IMR-90 (cell line): ENCODE results near the gene ARL4A. TPM values are rescaled to one million over a fixed set of nuclear protein-coding genes. Genes with fewer than 3 reads are reported as not detected.

Experiments used
- ATAC-seq: fragments of 200-7000 bp; cut with Tn5 transposase; 2 replicates; pipeline ENCODE4 v1.9.1; 2020; ENCODE audit warnings: low read depth, mild to moderate bottlenecking, moderate library complexity
- BruUV-seq: library from RNA; stranded (reverse); fragments of 400-500 nt; replicated peaks from 2 replicates; lab custom pipeline; 2021; lab: Mats Ljungman, UMichigan
- CTCF ChIA-PET: fragments of 300-600 bp; formaldehyde crosslinking; extraction: SDS; loops from one replicate; lab custom pipeline; 2021; ENCODE audit warnings: antibody characterized with exemption; lab: Yijun Ruan, JAX
- POLR2A ChIA-PET: fragments of 300-600 bp; sonication (Branson Sonifier 250); formaldehyde crosslinking; loops from one replicate; lab custom pipeline; 2022; ENCODE audit warnings: antibody characterized with exemption; ENCODE audit not compliant: unreplicated experiment; lab: Charles Lee
- DNase-seq: peaks from one replicate; pipeline ENCODE4 v3.0.0; 2013
- H2AFZ ChIP-seq: replicated peaks from 2 replicates; pipeline ENCODE3; 2013; ENCODE audit warnings: low read length, mild to moderate bottlenecking; ENCODE audit not compliant: poor library complexity
- H2AK5ac ChIP-seq: 2 replicates; pipeline ENCODE4 v1.6.1; 2013; ENCODE audit warnings: low read depth, low read length, inconsistent platforms
- H2AK9ac ChIP-seq: replicated peaks from 2 replicates; pipeline ENCODE3; 2013; ENCODE audit warnings: mild to moderate bottlenecking, low read depth, low read length, moderate library complexity; ENCODE audit not compliant: poor library complexity
- H2BK120ac ChIP-seq: 2 replicates; pipeline ENCODE4 v1.6.1; 2013; ENCODE audit warnings: low read depth, low read length, inconsistent platforms
- H2BK15ac ChIP-seq: 3 replicates; pipeline ENCODE4 v1.6.1; 2013; ENCODE audit warnings: low read depth, low read length, inconsistent platforms
- H2BK20ac ChIP-seq: 2 replicates; pipeline ENCODE4 v1.6.1; 2013; ENCODE audit warnings: low read depth, mild to moderate bottlenecking, inconsistent platforms, low read length, moderate library complexity
- H2BK5ac ChIP-seq: 2 replicates; pipeline ENCODE4 v1.6.1; 2013; ENCODE audit warnings: mild to moderate bottlenecking, low read depth, low read length, inconsistent platforms; ENCODE audit not compliant: poor library complexity, severe bottlenecking
- H3K14ac ChIP-seq: replicated peaks from 2 replicates; pipeline ENCODE4 v1.6.1; 2013; ENCODE audit warnings: low read depth, low read length, inconsistent platforms
- H3K18ac ChIP-seq: 2 replicates; pipeline ENCODE4 v1.6.1; 2013; ENCODE audit warnings: low read depth, low read length, control low read depth
- H3K23ac ChIP-seq: 2 replicates; pipeline ENCODE4 v1.6.1; 2013; ENCODE audit warnings: low read depth, low read length, inconsistent platforms
- H3K27ac ChIP-seq: 2 replicates; pipeline ENCODE4 v1.5.1; 2013; ENCODE audit warnings: mild to moderate bottlenecking, control low read depth, low read length; ENCODE audit not compliant: insufficient read depth
- H3K27me3 ChIP-seq: 2 replicates; pipeline ENCODE4 v1.6.1; 2013; ENCODE audit warnings: low read length; ENCODE audit not compliant: control insufficient read depth, insufficient read depth
- H3K36me3 ChIP-seq: 2 replicates; pipeline ENCODE4 v1.6.1; 2013; ENCODE audit warnings: low read length, mixed read lengths; ENCODE audit not compliant: control insufficient read depth, insufficient read depth
- H3K4ac ChIP-seq: 2 replicates; pipeline ENCODE4 v1.6.1; 2013; ENCODE audit warnings: low read depth, low read length, inconsistent platforms
- H3K4me1 ChIP-seq: 2 replicates; pipeline ENCODE4 v1.6.1; 2013; ENCODE audit warnings: low read length, mixed read lengths; ENCODE audit not compliant: control insufficient read depth, insufficient read depth
- H3K4me2 ChIP-seq: 2 replicates; pipeline ENCODE4 v1.6.1; 2013; ENCODE audit warnings: low read depth, mild to moderate bottlenecking, control low read depth, low read length, moderate library complexity
- H3K4me3 ChIP-seq: 2 replicates; pipeline ENCODE4 v1.5.1; 2013; ENCODE audit warnings: low read depth, mild to moderate bottlenecking, control low read depth, low read length, moderate library complexity; ENCODE audit not compliant: insufficient read depth
- H3K56ac ChIP-seq: 2 replicates; pipeline ENCODE4 v1.6.1; 2013; ENCODE audit warnings: low read length, inconsistent platforms; ENCODE audit not compliant: insufficient read depth; ENCODE audit errors: extremely low read depth
- H3K79me1 ChIP-seq, 2 experiments: 2 replicates each; pipeline ENCODE4 v1.6.1; 2013; ENCODE audit warnings: low read length in 2 of 2, inconsistent platforms in 1 of 2, low read depth in 1 of 2
- H3K9ac ChIP-seq: 2 replicates; pipeline ENCODE4 v1.6.1; 2013; ENCODE audit warnings: low read depth, low read length, control low read depth
- H3K9me1 ChIP-seq: 2 replicates; pipeline ENCODE4 v1.6.1; 2013; ENCODE audit warnings: low read length, inconsistent platforms; ENCODE audit not compliant: insufficient read depth
- H3K9me3 ChIP-seq: 2 replicates; pipeline ENCODE4 v1.6.1; 2013; ENCODE audit warnings: low read length; ENCODE audit not compliant: control insufficient read depth, insufficient read depth
- H4K20me1 ChIP-seq: 2 replicates; pipeline ENCODE4 v1.6.1; 2013; ENCODE audit warnings: low read length, inconsistent platforms; ENCODE audit not compliant: insufficient read depth
- H4K5ac ChIP-seq: 2 replicates; pipeline ENCODE4 v1.6.1; 2013; ENCODE audit warnings: mild to moderate bottlenecking, low read depth, low read length, control low read depth
- H4K8ac ChIP-seq, 2 experiments: 2 replicates each; pipeline ENCODE4 v1.6.1; 2013; ENCODE audit warnings: low read depth in 2 of 2, low read length in 2 of 2, control low read depth in 1 of 2, inconsistent platforms in 1 of 2
- H4K91ac ChIP-seq: 2 replicates; pipeline ENCODE4 v1.6.1; 2013; ENCODE audit warnings: low read depth, low read length, inconsistent platforms; ENCODE audit not compliant: insufficient read depth
- BHLHE40 ChIP-seq: fragments of 150-350 bp; IDR thresholded peaks from 2 replicates; pipeline ENCODE4 v1.6.1; 2016; ENCODE audit warnings: mild to moderate bottlenecking, low read depth, low read length
- CHD1 ChIP-seq: IDR thresholded peaks from 2 replicates; pipeline ENCODE4 v1.6.1; 2012; ENCODE audit warnings: low read depth, low read length, improper control_type of control experiment
- CTCF ChIP-seq: conservative IDR thresholded peaks from 2 replicates; pipeline ENCODE4 v1.5.1; 2012; ENCODE audit warnings: mild to moderate bottlenecking, low read depth, low read length, improper control_type of control experiment
- ELK1 ChIP-seq: fragments of 150-350 bp; IDR thresholded peaks from 2 replicates; pipeline ENCODE4 v1.6.1; 2016; ENCODE audit warnings: low read depth, mild to moderate bottlenecking, low read length, moderate library complexity, borderline replicate concordance
- FOS ChIP-seq: fragments of 150-350 bp; IDR thresholded peaks from 2 replicates; pipeline ENCODE4 v1.6.1; 2016; ENCODE audit warnings: low read depth, low read length
- MAFK ChIP-seq: IDR thresholded peaks from 2 replicates; pipeline ENCODE4 v1.6.1; 2012; ENCODE audit warnings: low read depth, low read length, improper control_type of control experiment
- NFE2L2 ChIP-seq: fragments of 150-350 bp; IDR thresholded peaks from 2 replicates; pipeline ENCODE4 v1.6.1; 2016; ENCODE audit warnings: low read depth, mild to moderate bottlenecking, low read length
- POLR2A ChIP-seq: IDR thresholded peaks from 2 replicates; pipeline ENCODE4 v1.6.1; 2012; ENCODE audit warnings: mild to moderate bottlenecking, low read depth, low read length
- RAD21 ChIP-seq: IDR thresholded peaks from 2 replicates; pipeline ENCODE4 v1.6.1; 2012; ENCODE audit warnings: low read length, improper control_type of control experiment
- RCOR1 ChIP-seq: IDR thresholded peaks from 2 replicates; pipeline ENCODE4 v1.6.1; 2012; ENCODE audit warnings: mild to moderate bottlenecking, low read length, improper control_type of control experiment; ENCODE audit not compliant: insufficient replicate concordance
- RFX5 ChIP-seq: IDR thresholded peaks from 2 replicates; pipeline ENCODE4 v1.8.0; 2012; ENCODE audit warnings: low read depth, mild to moderate bottlenecking, low read length, moderate library complexity
- SMC3 ChIP-seq: fragments of 150-350 bp; IDR thresholded peaks from 2 replicates; pipeline ENCODE4 v1.6.1; 2016; ENCODE audit warnings: low read depth, mild to moderate bottlenecking, antibody characterized with exemption, low read length, moderate library complexity
- USF2 ChIP-seq: fragments of 150-350 bp; IDR thresholded peaks from 2 replicates; pipeline ENCODE4 v1.6.1; 2017; ENCODE audit warnings: mild to moderate bottlenecking, antibody characterized with exemption, low read length, low read depth
- WGBS, 2 experiments: methylation state at CpG; one replicate each; pipeline versions ENCODE4 v1.1.5 to v1.1.7; 2013; ENCODE audit warnings: missing lambda C conversion rate in 2 of 2; ENCODE audit not compliant: insufficient read length in 1 of 2; ENCODE audit errors: extremely low coverage in 2 of 2; 5-methylcytosine and 5-hydroxymethylcytosine counted together
- dilution Hi-C: fragments of 300-500 bp; cut with HindIII; formaldehyde crosslinking; loops from one replicate; pipeline ENCODE4 v1.14.3; 2018; ENCODE audit warnings: low sequenced_read_pairs; ENCODE audit not compliant: unreplicated experiment
- in situ Hi-C: fragments of 300-500 bp; cut with MboI; formaldehyde crosslinking; loops from 3 replicates; pipeline ENCODE4 v1.14.3; 2019; ENCODE audit warnings: low sequenced_read_pairs, inconsistent platforms, mixed read lengths
- intact Hi-C: fragments of 100-400 bp; cut with micrococcal nuclease; formaldehyde crosslinking; loops from 2 replicates; pipeline ENCODE4 v1.10.0; 2022
- polyA plus RNA-seq, 3 experiments: library from polyadenylated mRNA; depleted of rRNA; stranded (reverse); fragments of >200 nt; gene quantifications; 2 replicates each; pipeline ENCODE4 v1.2.3, GENCODE V29; 2012; ENCODE audit warnings: low replicate concordance in 1 of 3
- total RNA-seq: library from RNA; depleted of rRNA; stranded (reverse); fragments of >200 nt; gene quantifications from 2 replicates; pipeline ENCODE4 v1.2.3, GENCODE V29; 2012

The ARL4A gene
- total and polyA plus RNA-seq, 2 of the 4 experiments (the other 2 are of a cell fraction) = 13.7 to 22.4 TPM

GRCh38 chr7:12711124-12711523 is 23.7 kb downstream of the ARL4A start:
- H2BK120ac ChIP-seq = no peak overlapping the region
- H2AK9ac ChIP-seq = no peak overlapping the region
- DNase-seq (no peak), ATAC-seq (no peak)
- H3K27ac ChIP-seq = no peak overlapping the region
- H2BK15ac ChIP-seq = no peak overlapping the region
- in situ Hi-C loops = no loop called here
- no peak overlapping the region for H4K8ac ChIP-seq
- H3K79me1 ChIP-seq = no peaks in the 10 kb centered on the region
- H4K91ac ChIP-seq = no peak overlapping the region
- H2AFZ ChIP-seq = no peak overlapping the region
- H3K56ac ChIP-seq = no peak overlapping the region
- BruUV-seq = no TSS peak
- H4K5ac ChIP-seq = no peak overlapping the region
- no peak overlapping the region for H3K4me2 ChIP-seq
- dilution Hi-C loops = no loop called here
- intact Hi-C loops = no loop called here
- no peaks in the 10 kb centered on the region for H4K20me1 ChIP-seq
- no peak overlapping the region for H3K4ac ChIP-seq
- no peaks in the 10 kb centered on the region for H3K27me3 ChIP-seq
- ChIA-PET POLR2A (no interaction called here), CTCF (no interaction called here)
- H3K9ac ChIP-seq = no peak overlapping the region
- H3K4me1 ChIP-seq = peaks cover 11% of the 10 kb centered on the region
- no peak overlapping the region for H3K4me3 ChIP-seq
- no peak for TF ChIP-seq CHD1
- no peak for TF ChIP-seq FOS
- no peak for TF ChIP-seq SMC3
- no peak for TF ChIP-seq NFE2L2
- TF ChIP-seq MAFK = no peak
- no peak for TF ChIP-seq ELK1
- no peak for TF ChIP-seq USF2
- no peak for TF ChIP-seq RAD21
- TF ChIP-seq RCOR1 = no peak
- TF ChIP-seq RFX5 = no peak
- TF ChIP-seq POLR2A = no peak
- TF ChIP-seq BHLHE40 = no peak
- no peak for TF ChIP-seq CTCF
- no peak overlapping the region for H2BK5ac ChIP-seq
- H2BK20ac ChIP-seq = no peak overlapping the region
- H3K14ac ChIP-seq = no peak overlapping the region
- H3K9me1 ChIP-seq = no peaks in the 10 kb centered on the region
- H3K9me3 ChIP-seq = no peaks in the 10 kb centered on the region
- WGBS, 2 experiments = 100% methylated on average over 3 of the region's 11 CpGs; no CpG with 5 or more reads in 1 of the 2 experiments
- H3K23ac ChIP-seq = no peak overlapping the region
- no peak overlapping the region for H2AK5ac ChIP-seq
- H3K18ac ChIP-seq = no peak overlapping the region
- H3K36me3 ChIP-seq = no peaks in the 10 kb centered on the region
